Measurements from ENCODE around the gene ADAMTS14. TPM values are rescaled to one million over a fixed set of nuclear protein-coding genes. Genes with fewer than 3 reads are reported as not detected.
A peak's percentile ranks its signal among the peaks of the same experiment; 100 is the strongest.

Gene ADAMTS14
- polyA plus RNA-seq, 1 donor (not counting 4 experiments of a cell fraction or from before 2014, with no cell fraction given): 0.09 TPM

- no peak overlapping the region for H3K4me3 ChIP-seq (ENCODE audit: control insufficient read depth in 2 of 3, extremely low read depth in 1 of 3, insufficient read depth in 2 of 3, low read depth in 1 of 3, low read length in 3 of 3)
- H3K79me2 ChIP-seq (ENCODE audit: control insufficient read depth, insufficient read depth, low read length): no peaks in the 10 kb centered on the region
- no peaks in the 10 kb centered on the region for H3K36me3 ChIP-seq (ENCODE audit: control insufficient read depth in 2 of 2, extremely low read depth in 1 of 2, insufficient read depth in 2 of 2, low read length in 2 of 2)
- H2AFZ ChIP-seq (ENCODE audit: control insufficient read depth, low read length): no peak overlapping the region
- dilution Hi-C loops (cut with MboI; ENCODE audit: extremely low pct_ligation_motif_present, low sequenced_read_pairs): no loop called here
- TF ChIP-seq CTCF (optimal IDR thresholded peaks at IDR 0.05 in 1 of 3, IDR thresholded peaks at IDR 0.05 in 1 of 3, conservative IDR thresholded peaks at IDR 0.05 in 1 of 3; ENCODE audit: extremely low read depth in 1 of 3, insufficient read depth in 2 of 3, low read length in 3 of 3): no peak
- no peak for TF ChIP-seq EZH2 (IDR thresholded peaks at IDR 0.05; ENCODE audit: low read length)
- H4K20me1 ChIP-seq (ENCODE audit: control insufficient read depth, extremely low read depth, insufficient read depth, low read length): peaks cover 3% of the 10 kb centered on the region
- peaks cover 4% of the 10 kb centered on the region for H3K4me1 ChIP-seq (ENCODE audit: control insufficient read depth, extremely low read depth, insufficient read depth, low read length)
- H3K27ac ChIP-seq (ENCODE audit: control insufficient read depth, insufficient read depth, low read length): no peak overlapping the region
- no peaks in the 10 kb centered on the region for H3K9me1 ChIP-seq (ENCODE audit: control insufficient read depth, extremely low read depth, insufficient read depth, low read length)
- no peak overlapping the region for H3K9ac ChIP-seq (ENCODE audit: control insufficient read depth, extremely low read depth, insufficient read depth, low read length)
- peaks cover 24% of the 10 kb centered on the region for H3K27me3 ChIP-seq (ENCODE audit: control insufficient read depth, extremely low read depth, insufficient read depth, low read length)
- no peaks in the 10 kb centered on the region for H3K9me3 ChIP-seq (ENCODE audit: control insufficient read depth, low read depth, low read length)
- FAIRE-seq (no peak), DNase-seq (ENCODE audit: low read depth, low spot score) (no peak)
- no peak overlapping the region for H3K4me2 ChIP-seq (ENCODE audit: control insufficient read depth, extremely low read depth, insufficient read depth, low read depth, low read length)
Measured at GRCh38 chr10:70757856-70758255, 85.5 kb downstream of the ADAMTS14 start.

GRCh38 chr10:70758757-70759514 is 86.6 kb downstream of the ADAMTS14 start:
- peaks cover 3% of the 10 kb centered on the region for H4K20me1 ChIP-seq (ENCODE audit: control insufficient read depth, extremely low read depth, insufficient read depth, low read length)
- H3K27ac ChIP-seq (ENCODE audit: control insufficient read depth, insufficient read depth, low read length): no peak overlapping the region
- no peaks in the 10 kb centered on the region for H3K36me3 ChIP-seq (ENCODE audit: control insufficient read depth in 2 of 2, extremely low read depth in 1 of 2, insufficient read depth in 2 of 2, low read length in 2 of 2)
- peak; percentile 73 for FAIRE-seq
- no peak overlapping the region for H3K9ac ChIP-seq (ENCODE audit: control insufficient read depth, extremely low read depth, insufficient read depth, low read length)
- TF ChIP-seq CTCF (optimal IDR thresholded peaks at IDR 0.05 in 1 of 3, IDR thresholded peaks at IDR 0.05 in 1 of 3, conservative IDR thresholded peaks at IDR 0.05 in 1 of 3; ENCODE audit: extremely low read depth in 1 of 3, insufficient read depth in 2 of 3, low read length in 3 of 3): peak; percentile 77 to 83 (median 78)
- peak; percentile 4 for TF ChIP-seq EZH2 (IDR thresholded peaks at IDR 0.05; ENCODE audit: low read length)
- no peak overlapping the region for H3K4me2 ChIP-seq (ENCODE audit: control insufficient read depth, extremely low read depth, insufficient read depth, low read depth, low read length)
- no peaks in the 10 kb centered on the region for H3K79me2 ChIP-seq (ENCODE audit: control insufficient read depth, insufficient read depth, low read length)
- peak; percentile 36 for DNase-seq (ENCODE audit: low read depth, low spot score)
- H3K4me3 ChIP-seq (ENCODE audit: control insufficient read depth in 2 of 3, extremely low read depth in 1 of 3, insufficient read depth in 2 of 3, low read depth in 1 of 3, low read length in 3 of 3): no peak overlapping the region
- peaks cover 27% of the 10 kb centered on the region for H3K27me3 ChIP-seq (ENCODE audit: control insufficient read depth, extremely low read depth, insufficient read depth, low read length)
- H3K9me3 ChIP-seq (ENCODE audit: control insufficient read depth, low read depth, low read length): no peaks in the 10 kb centered on the region
- H3K9me1 ChIP-seq (ENCODE audit: control insufficient read depth, extremely low read depth, insufficient read depth, low read length): no peaks in the 10 kb centered on the region
- no peak overlapping the region for H2AFZ ChIP-seq (ENCODE audit: control insufficient read depth, low read length)
- dilution Hi-C loops (cut with MboI; ENCODE audit: extremely low pct_ligation_motif_present, low sequenced_read_pairs): no loop called here
- peaks cover 4% of the 10 kb centered on the region for H3K4me1 ChIP-seq (ENCODE audit: control insufficient read depth, extremely low read depth, insufficient read depth, low read length)
